Prostate gland (tissue), 2 donors: ENCODE data around the gene NEB.

Source experiments
- CTCF ChIP-seq, 4 experiments: fragments of 200-600 bp in 2 of 4; fragments of 450-650 bp in 2 of 4; sonication (generic) in 2 of 4; IDR thresholded peaks; 1 replicate in 3 of 4; 2 replicates in 1 of 4; pipeline ENCODE4 v1.5.1; 2016 to 2019; ENCODE audit warnings: antibody characterized with exemption in 4 of 4, mild to moderate bottlenecking in 2 of 4, moderate library complexity in 2 of 4
- POLR2AphosphoS5 ChIP-seq: sonication (generic); formaldehyde crosslinking; IDR thresholded peaks from one replicate; pipeline ENCODE4 v1.6.1; 2017; ENCODE audit warnings: antibody characterized with exemption

DNA sequence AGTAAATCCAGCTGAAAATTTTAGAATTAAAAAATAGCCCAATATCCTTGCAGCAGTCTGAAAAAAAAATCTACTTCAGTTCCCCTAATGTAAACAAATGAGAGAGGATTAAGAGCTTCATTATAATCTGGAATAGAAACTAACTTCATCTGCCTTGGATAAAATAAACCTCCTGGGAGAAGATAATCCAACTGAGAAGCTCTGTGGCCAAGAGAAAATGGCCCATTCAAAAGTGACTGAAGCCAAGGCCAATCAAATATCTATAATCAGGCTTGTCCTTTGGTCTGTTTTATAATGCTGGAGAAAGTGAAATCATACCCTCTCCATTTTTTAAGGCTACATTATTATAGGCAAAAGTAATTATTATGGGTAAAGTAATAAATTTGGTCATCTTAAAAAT is 110.0 kb downstream of the NEB start:
- TF ChIP-seq POLR2AphosphoS5 (no peak), CTCF (IDR thresholded peaks at IDR 0.05) (no peak)
